Astrocyte of the cerebellum (primary cell): ENCODE data around the gene CGB3.
"Not testable (repeated sequence)": the region's sequence is repeated elsewhere in the genome, so short reads cannot be mapped to it uniquely, and the experiment has no call there.

Experiments
- DNase-seq: peaks from one replicate; pipeline ENCODE4 v3.0.0-alpha.2; 2011; ENCODE audit warnings: low read depth
- H3K4me3 ChIP-seq: 2 replicates; pipeline ENCODE4 v1.5.1; 2011; ENCODE audit warnings: mild to moderate bottlenecking, low read depth, low read length, moderate library complexity
- CTCF ChIP-seq: IDR thresholded peaks from 2 replicates; pipeline ENCODE4 v1.5.1; 2012; ENCODE audit warnings: low read length, low read depth, moderate library complexity, mild to moderate bottlenecking; ENCODE audit errors: missing control alignments
- in situ Hi-C: cut with HindIII; loops from 2 replicates; pipeline ENCODE4 v1.10.0; 2017; ENCODE audit warnings: low sequenced_read_pairs

Gene CGB3

DNA sequence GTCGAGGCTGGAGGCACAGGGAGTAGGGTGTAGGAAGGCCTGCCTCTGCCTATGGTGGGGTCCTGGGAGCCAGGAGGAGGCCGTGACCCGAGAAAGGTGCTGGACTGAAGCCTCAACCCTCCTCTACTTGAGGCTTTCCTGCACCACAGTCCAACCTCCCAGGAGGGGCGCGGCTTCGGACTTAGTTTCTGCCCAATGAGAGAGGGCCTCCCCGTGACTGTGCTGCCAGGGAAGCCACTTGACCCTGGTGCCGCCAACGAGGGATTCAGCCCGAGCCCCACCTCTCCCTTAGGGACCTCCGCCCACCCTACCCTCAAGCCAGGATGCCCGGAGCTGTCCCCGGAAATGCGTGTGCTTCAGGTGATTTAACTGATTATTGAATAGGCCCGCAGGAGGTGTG is at the start of gene CGB3:
TSS of gene CGB3 (minus strand) at position 101 of the 400 bp plus-strand sequence. CDS start 362 bp downstream, outside the sequence.
- in situ Hi-C loops, DNase-seq: not testable (repeated sequence)

DNA sequence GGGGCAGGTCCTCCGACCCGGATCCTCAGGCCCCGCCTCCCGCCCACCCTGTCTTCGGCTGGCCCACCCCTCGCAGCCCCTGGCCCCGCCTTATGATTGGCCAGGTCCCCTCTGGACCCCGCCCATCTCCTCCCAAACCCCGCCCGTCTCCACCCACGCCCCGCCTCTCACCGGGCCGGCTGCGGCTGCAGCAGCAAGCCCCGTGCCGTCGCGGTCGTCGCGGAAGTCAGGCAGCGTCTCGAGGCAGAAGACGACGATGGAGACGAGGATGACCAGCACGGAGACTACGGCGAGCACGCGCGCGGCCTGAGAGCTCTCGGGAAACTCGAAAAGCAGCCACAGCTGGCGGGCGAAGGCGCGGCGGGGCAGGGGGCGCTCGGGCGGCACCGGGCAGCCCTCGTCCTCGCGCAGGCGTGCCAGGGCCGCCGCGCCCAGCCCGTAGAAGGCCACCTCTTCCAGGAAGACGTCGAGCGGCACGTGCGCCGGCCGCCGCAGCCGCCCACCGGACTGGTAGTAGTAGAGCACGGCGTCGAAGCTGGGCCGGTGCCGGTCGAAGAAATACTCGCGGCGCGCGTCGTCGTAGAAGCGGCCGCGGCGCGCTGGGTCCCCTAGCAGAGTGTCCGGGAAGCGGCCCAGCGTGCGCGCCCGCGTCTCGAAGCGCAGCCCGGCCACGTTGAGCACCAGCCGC is 47.9 kb upstream of the CGB3 start:
- TF ChIP-seq CTCF = no peak
- in situ Hi-C loops = no loop called here
- no peak overlapping the region for H3K4me3 ChIP-seq
- DNase-seq = no peak

More for the DNA sequence above, at the start of gene CGB3:
- not testable (repeated sequence) for H3K4me3 ChIP-seq

DNA sequence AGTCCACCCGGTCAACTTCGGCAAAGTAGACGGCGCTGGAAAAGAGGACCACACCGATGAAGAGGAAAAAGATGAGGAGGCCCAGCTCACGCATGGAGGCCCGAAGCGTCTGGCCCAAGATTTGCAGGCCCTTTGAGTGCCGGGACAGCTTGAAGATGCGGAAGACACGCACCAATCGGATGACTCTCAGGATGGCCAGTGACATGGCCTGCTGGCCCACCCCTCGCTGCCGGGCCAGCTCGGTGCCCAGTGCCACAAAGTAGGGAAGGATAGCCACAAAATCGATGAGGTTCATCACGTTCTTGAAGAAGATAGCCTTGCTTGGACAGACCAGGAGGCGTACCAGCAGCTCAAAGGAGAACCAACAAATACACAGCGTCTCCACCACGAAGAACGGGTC is 46.3 kb upstream of the CGB3 start:
- in situ Hi-C loops = no loop called here
- no peak for DNase-seq
- TF ChIP-seq CTCF = no peak
- H3K4me3 ChIP-seq = no peak overlapping the region

GRCh38 chr19:49069026-49069425 is 44.9 kb upstream of the CGB3 start:
- DNase-seq = no peak
- no peak for TF ChIP-seq CTCF
- H3K4me3 ChIP-seq = no peak overlapping the region
- in situ Hi-C loops = no loop called here

DNA sequence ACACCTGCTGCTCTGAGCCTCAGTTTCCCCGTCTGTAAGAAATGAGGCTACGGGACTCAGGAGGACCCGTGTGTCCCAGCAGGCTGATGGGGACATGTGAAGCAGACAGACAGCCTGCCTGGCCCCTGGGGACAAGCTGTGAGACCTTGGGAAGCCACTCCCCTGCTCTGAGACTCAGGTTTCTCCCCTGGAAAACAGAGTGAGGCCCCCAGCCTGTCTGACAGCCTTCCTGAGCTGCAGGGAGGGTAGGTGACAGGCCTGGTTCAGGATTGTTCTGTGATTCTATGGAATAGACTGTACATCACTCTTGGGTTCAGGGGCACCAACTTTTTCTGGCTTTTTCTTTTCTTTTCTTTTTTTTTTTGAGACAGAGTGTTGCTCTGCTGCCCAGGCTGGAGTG is 43.4 kb upstream of the CGB3 start:
- TF ChIP-seq CTCF = no peak
- DNase-seq = no peak
- in situ Hi-C loops = no loop called here
- no peak overlapping the region for H3K4me3 ChIP-seq

DNA sequence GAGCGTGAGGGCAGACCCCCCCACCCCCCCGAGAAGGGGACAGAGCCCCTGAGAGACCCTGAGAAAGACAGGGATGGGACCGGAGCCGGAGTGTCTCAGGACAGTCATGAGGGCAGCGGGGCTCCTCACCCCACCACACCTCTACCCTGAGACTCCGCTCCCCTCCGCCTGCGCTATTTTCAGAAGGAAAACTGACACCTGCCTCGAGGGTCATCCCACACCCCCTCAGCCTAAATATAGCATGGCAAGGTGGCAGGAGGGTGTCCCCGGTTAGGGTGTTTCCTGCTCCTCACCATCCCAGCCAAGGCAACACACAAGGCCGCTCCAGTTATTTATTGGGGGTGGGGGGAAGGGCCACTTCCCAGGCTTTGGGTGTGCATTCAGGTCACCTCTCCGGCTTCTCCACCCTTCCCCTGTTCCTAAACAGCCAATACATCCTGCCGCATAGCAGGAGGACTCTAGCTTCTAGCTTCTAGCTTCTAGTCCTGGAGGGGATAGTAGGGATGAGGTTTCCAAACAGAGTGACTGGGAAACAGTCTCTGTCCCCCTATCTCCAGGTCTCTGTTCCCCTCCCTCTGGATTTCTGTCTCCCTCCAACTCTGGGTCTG is 41.9 kb upstream of the CGB3 start:
- H3K4me3 ChIP-seq = no peak overlapping the region
- no peak for DNase-seq
- in situ Hi-C loops = no loop called here
- TF ChIP-seq CTCF = no peak

- no peak for DNase-seq
- no peak for TF ChIP-seq CTCF
- peak within 1 kb of the TSS; percentile 32 for H3K4me3 ChIP-seq
- in situ Hi-C loops = no loop called here
Observed at GRCh38 chr19:49064768-49065611, 40.9 kb upstream of the CGB3 start, which contains the start of gene NTF4. NTF4 (minus strand) TSS chr19:49064818; CDS start chr19:49061997, 2,821 bp downstream.
